ENCODE results near the gene ZNF438.
"Not testable (repeated sequence)": the region's sequence is repeated elsewhere in the genome, so short reads cannot be mapped to it uniquely, and the experiment has no call there.

Gene ZNF438

DNA sequence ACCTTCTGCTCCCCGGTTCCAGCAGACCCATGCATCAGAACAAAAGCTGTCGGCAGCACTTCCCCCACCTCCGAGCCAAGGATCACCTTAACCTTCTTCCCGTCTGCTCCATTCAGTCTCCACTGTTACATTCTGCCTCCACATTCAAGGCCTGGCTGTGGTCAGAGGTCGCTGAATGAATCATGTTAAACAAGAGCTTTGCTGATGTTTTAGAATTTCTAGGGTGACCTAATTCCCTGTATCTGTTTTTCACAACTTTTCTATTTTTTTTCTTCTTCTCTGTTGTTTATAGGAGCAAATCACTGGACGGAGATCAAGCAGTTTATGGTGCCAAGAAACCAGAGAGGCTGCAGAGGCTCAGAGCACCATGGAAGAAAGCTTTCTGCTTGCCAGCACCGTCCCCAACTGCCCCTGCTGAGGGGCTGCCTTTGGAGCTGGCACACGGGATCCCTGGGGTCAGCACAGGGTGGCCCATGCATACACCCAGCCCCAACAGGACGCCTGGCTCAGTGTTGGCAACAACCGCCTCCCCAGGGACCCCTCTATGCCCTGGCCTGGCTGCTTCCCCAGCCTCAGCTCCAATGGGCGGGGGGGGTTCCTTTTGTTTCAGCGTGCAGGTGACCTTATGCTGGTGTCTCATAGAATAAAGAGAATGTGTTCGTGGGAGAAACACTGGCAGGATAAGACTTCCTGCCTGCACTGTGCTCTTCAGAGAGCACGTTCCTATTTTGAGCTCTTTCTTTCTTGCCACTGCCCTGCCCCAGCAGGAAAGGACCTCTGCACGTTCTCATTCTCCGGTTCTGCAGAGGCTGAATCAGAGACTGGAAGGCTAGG lies 219.4 kb downstream of the ZNF438 start:
- DNase-seq, result peak in 6 of 51 donors; percentile 2 to 23 (median 14)

DNA sequence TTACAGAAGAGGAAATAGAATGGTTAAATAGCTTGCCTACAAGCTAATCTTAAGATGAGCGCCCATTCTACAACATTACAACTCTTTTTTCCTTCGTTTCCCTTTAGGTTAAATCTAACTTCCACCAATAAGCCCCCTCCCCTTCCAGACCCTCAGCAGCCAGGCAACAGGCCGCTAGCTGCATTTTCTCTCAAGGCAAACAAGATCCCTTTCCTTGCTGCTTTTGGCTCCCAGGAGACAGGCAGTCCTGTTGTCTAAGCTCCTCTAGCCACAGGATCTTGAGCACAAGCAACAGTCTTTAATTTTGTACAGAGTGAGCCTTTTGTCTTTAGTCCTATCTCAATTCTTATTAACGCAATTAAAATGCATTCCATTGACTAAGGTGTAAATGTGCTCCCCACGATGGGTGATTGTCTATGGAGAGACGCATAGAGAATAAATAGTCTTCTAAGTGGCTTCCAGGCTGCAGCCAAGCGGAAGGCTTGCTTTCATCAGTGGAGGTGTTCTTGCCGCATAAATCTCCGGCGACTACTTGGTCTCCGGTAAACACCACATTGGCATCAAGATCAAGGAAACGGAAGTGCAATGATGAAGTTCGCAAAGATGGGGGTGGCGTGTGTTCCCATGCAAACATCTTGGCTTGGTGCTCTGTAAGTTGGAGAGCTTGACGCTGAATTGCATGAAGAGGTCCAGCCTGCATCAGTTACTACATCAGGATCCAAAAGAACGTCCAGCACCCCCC lies 220.2 kb downstream of the ZNF438 start:
- DNase-seq, result peak in 2 of 51 donors; percentile 11 to 23

DNA sequence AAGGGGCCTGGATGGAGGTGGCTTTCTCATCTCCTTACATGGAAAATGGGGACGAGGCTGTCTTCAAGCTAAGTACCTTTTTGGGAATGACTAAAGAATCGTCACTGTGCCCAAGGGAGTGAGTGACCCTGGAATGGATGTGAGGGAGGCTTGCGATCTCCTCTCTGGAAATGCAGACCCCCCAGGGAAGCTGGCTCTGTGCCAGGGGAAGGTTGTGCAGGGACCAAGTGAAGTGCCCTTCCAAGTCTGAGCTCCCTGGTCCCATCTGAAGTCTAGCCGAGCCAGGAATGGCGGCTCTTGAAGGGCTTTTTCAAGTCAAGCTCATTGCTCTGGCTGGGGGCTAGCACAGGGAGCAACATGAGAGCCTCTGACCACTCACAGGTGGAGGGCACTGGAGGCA lies 221.2 kb downstream of the ZNF438 start:
- DNase-seq, result no peak

DNA sequence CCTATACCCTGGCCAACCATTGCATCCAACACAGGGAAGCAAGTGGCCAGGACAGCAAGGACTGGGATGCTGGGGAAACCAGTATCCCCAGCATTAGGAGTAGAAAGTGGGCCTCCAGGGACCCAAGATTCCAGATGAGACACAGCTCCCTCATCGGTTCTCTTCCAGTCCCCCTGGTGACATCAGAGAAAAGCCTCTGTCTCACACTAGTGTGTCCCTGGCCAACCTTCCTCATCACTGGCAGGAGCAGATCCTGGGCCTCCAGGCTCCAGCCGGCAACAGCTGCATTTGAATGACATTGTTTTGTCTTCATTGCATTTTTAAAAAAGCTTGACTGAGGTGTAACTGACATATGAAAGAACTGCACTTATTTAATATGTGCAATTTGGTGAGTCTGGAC lies 224.8 kb downstream of the ZNF438 start:
- no peak for DNase-seq

DNA sequence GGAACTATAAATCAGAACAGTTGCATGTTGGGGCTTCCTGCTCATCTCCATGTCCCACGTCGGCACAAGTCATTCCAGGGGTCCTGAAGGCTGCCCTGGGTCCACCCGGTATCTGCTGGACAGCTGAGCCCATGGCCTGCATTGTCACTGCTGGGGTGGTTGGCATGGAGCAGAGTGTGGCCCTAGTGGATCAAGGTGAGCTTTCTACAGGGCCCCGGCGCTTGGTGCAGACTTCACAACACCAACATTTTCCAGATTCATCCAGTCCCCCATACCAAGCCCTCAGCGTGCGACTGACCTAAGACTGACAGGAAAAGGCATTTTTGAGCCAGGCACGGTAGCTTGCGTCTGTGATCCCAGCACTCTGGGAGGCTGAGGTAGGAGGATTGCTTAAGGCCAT lies 226.6 kb downstream of the ZNF438 start:
- DNase-seq, result no peak

DNA sequence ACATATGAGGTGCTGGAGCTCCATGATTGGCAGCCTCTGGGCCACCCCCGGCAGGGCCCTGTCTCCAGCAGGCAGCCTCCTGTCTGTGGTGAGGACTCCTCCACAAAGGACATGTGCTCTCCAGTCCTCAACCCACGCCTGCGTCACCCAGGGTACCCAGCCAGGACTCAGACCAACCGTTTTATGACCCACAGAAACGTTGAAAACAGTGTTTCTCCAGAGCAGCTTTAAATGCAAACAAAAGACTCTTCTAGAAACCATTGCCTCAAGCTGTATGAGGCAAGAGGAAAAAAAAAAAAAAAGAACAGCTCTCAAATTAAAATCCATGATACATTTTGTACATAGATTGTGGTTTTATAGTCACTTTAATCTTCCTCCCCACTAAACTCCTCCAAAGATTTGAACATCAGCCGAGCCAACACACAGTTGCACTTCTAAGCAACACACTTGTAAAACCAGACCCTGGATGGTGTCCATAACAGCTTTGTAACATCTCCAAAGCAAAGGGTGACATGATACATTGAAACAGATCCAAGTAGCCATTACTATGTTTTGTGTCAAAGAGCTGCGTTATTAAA lies 227.1 kb downstream of the ZNF438 start:
- DNase-seq, result no peak

DNA sequence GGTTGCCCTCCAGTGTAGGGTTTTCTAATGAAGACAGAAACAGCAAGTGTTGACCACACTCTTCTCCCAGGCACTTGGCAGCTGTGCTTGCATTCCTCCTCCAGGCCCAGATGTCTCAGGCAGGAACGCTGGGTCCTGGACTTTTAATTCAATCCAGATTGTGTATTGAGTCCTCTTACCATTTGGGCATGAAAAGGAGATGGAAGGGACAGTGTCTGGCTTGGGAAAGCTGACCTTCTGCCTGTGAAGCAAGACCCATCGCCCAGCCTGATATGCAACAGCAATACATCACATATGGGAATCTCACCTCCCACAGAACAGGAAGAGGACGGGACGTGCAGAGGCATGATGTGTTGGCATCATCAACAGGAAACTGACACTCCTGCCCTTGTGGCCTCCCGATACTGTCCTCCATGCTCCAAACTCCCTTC lies 227.8 kb downstream of the ZNF438 start:
- DNase-seq, result no peak

DNA sequence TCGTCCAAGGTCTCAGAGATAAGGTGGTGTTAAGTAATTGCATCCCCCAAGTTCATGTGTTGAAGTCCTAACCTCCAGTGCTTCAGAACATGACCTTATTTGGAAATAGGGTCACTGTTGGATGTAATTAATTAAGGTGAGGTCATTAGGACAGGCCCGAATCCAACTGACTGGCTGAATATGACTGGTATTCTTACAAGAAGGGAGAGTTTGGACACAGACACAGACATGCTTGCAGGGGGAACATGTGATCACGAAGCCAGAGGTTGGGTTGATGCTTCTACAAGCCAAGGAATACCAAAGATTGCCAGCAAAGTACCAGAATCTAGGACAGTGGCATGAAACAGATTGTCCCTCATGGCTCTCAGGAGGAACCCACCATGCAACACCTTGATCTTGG lies 228.6 kb downstream of the ZNF438 start:
- no peak for DNase-seq

DNA sequence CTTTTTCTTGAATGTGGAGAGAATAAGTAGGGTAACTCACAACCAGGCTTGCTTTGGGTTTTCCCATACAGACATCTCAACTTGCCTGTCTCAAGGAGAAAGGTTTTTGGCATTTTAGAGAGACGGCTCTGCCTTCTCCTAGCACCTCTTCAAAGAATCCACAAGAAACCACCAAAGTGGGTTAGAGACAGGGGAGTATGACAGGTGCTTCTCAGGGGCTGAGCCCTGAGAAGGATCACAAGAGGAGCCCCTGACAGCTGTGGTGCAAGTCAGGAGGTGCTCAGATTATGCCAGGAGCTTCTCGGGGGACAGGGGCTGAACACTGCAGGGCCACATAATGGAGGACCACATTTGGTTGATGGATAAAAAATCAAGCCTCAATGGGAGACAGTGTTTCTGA lies 231.3 kb downstream of the ZNF438 start:
- DNase-seq, result no peak

DNA sequence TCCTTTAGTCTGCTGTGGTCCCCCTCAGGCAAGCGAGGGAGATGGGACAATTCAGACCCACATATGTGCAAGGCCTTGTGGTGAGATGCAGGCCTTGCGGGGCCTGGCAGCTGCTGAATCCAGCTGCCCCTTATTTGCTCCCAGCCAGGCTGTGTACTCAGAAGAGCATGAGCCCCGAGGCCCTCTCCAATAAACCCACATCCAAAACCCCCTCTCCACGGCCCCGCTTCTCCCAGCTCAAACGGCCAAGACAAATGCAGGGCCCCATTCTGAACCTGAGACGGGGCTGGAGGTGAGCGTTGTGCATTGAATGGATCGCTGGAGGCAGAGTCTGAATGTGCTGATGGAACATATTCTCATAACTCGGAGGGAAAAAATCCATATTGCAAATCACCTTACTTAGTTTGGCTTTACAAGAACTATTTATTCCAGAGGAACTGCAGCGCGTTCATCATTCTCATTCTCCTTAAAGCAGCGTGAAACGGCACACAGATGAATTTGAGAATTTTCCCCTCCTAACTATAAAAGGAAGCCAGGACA lies 232.9 kb downstream of the ZNF438 start:
- DNase-seq, result no peak

DNA sequence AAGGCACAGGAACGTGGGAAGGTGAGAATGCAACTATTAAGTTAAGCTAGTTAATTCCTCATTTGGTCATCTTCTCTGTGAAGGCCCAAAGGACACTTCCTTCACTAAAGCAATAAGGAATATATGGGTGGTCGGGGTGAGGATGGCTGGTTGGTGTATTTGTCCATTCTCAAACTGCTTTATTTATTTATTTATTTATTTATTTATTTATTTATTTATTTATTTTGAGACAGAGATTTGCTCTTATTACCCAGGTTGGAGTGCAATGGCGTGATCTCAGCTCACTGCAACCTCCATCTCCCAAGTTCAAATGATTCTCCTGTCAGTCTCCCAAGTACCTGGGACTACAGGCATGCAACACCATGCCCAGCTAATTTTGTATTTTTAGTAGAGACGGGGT lies 236.6 kb downstream of the ZNF438 start:
- not testable (repeated sequence) for DNase-seq

Measured in hypothalamus (tissue), 51 donors.